ENCODE measurements around the gene TYW1. TPM values are rescaled to one million over a fixed set of nuclear protein-coding genes. Genes with fewer than 3 reads are reported as not detected.
"Not testable (repeated sequence)": the region's sequence is repeated elsewhere in the genome, so short reads cannot be mapped to it uniquely, and the experiment has no call there.

TYW1 gene
- total and polyA plus RNA-seq, 2 experiments from 2014 or later = 13.8 to 18.5 TPM

DNA sequence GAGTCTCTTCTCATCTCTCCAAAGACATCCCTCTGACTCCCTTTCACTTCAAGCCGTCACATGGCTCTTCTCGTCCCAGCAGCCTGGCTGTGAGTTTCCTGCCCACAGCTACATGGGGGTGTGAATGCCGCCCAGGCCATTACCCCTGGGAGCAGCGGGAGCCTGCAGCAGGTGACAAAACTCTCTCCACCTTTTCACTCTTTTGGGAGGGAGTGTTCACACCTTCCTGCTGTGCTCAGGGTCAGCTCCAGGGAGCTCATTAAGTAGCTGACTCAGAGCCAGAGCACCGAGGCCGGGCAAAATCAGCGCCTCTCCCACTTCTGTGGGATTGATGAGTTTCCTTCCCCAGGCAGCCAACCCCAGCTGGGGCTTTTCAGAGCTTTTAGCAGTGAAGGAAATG, 271.3 kb downstream of the TYW1 start:
- 45% methylated on average over 7 of the region's 7 CpGs for WGBS (ENCODE audit: low lambda C conversion rate, missing lambda C conversion rate)
- H3K36me3 ChIP-seq (replicated peaks; ENCODE audit: insufficient read depth, low read depth) = no peaks in the 10 kb centered on the region
- no peak overlapping the region for H3K27ac ChIP-seq
- no peaks in the 10 kb centered on the region for H3K9me3 ChIP-seq (ENCODE audit: low read depth)
- H3K9me2 ChIP-seq (replicated peaks; ENCODE audit: insufficient read depth) = no peaks in the 10 kb centered on the region
- H3K79me2 ChIP-seq = no peaks in the 10 kb centered on the region
- no peak overlapping the region for H2AFZ ChIP-seq
- H3K4me2 ChIP-seq = no peak overlapping the region
- DNase-seq (ENCODE audit: low spot score) = no peak
- no peaks in the 10 kb centered on the region for H3K27me3 ChIP-seq
- no peak overlapping the region for H3K4me3 ChIP-seq
- no peaks in the 10 kb centered on the region for H3K4me1 ChIP-seq (ENCODE audit: insufficient read depth)
- TF ChIP-seq, protein P1, sequence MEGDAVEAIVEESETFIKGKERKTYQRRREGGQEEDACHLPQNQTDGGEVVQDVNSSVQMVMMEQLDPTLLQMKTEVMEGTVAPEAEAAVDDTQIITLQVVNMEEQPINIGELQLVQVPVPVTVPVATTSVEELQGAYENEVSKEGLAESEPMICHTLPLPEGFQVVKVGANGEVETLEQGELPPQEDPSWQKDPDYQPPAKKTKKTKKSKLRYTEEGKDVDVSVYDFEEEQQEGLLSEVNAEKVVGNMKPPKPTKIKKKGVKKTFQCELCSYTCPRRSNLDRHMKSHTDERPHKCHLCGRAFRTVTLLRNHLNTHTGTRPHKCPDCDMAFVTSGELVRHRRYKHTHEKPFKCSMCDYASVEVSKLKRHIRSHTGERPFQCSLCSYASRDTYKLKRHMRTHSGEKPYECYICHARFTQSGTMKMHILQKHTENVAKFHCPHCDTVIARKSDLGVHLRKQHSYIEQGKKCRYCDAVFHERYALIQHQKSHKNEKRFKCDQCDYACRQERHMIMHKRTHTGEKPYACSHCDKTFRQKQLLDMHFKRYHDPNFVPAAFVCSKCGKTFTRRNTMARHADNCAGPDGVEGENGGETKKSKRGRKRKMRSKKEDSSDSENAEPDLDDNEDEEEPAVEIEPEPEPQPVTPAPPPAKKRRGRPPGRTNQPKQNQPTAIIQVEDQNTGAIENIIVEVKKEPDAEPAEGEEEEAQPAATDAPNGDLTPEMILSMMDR (IDR thresholded peaks at IDR 0.05; ENCODE audit: poor library complexity) = no peak
- TF ChIP-seq EZH2phosphoT487 (IDR thresholded peaks at IDR 0.05; ENCODE audit: low read depth, severe bottlenecking, unreplicated experiment) (no peak), EZH2 (IDR thresholded peaks at IDR 0.05; ENCODE audit: borderline replicate concordance) (no peak)
- no peaks in the 10 kb centered on the region for H4K20me1 ChIP-seq (ENCODE audit: insufficient read depth, poor library complexity, severe bottlenecking)

DNA sequence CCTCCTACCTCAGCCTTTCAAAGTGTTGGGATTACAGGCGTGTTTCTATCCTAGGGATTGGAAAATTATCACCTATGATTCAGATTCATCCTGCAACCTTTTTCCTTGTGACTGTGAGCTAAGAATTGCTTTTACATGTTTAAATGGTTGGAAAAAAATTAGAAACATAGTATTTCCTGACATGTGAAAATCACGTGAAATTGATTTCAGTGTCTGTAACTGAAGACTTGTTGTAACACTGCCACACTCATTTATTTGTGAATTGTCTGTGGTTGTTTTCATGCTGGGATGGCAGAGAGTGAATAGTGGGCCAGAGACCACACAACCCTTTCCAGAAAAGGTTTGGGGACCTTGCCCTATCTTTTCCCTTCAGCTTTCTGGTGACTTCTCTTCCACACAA, 273.3 kb downstream of the TYW1 start:
- not testable (repeated sequence) for DNase-seq (ENCODE audit: low spot score); H3K4me1 ChIP-seq (ENCODE audit: insufficient read depth); H3K4me3 ChIP-seq; H3K36me3 ChIP-seq (replicated peaks; ENCODE audit: insufficient read depth, low read depth); H3K27me3 ChIP-seq; H3K4me2 ChIP-seq; H3K79me2 ChIP-seq; H3K9me3 ChIP-seq (ENCODE audit: low read depth); H3K9me2 ChIP-seq (replicated peaks; ENCODE audit: insufficient read depth); H4K20me1 ChIP-seq (ENCODE audit: insufficient read depth, poor library complexity, severe bottlenecking); H3K27ac ChIP-seq; H2AFZ ChIP-seq
- WGBS (ENCODE audit: low lambda C conversion rate, missing lambda C conversion rate) = 92% methylated on average over 2 of the region's 2 CpGs

Small RNAs within 50 kb of the gene (microRNA-seq; reads per million reads assigned to microRNA genes)
- gene MIR4650-1 = not detected

Small RNAs within 50 kb of the gene (small RNA-seq; reads per million reads assigned to genes)
- gene AC073089.1 (not detected), gene MIR4650-1 (not detected), gene RN7SL43P (not detected)

Other genes starting within 250 kb of the TYW1 start
- 80.3 and 82.2 TPM in 2 replicates for gene TMEM248, start 75.6 kb upstream of the TYW1 start, total RNA-seq
- 86.9 and 91.5 TPM in 2 replicates for gene TMEM248, start 75.6 kb upstream of the TYW1 start, polyA plus RNA-seq
- gene SBDS, start 1.2 kb upstream of the TYW1 start, total RNA-seq = 85.1 and 87.7 TPM in 2 replicates
- 116 and 118 TPM in 2 replicates for gene SBDS, start 1.2 kb upstream of the TYW1 start, polyA plus RNA-seq

All from hepatocyte (in vitro differentiated cells).